Epithelial cell of prostate (primary cell): ENCODE data around the gene PSME1.

ENCODE experiments used
- DNase-seq: peaks from one replicate; pipeline ENCODE4 v3.0.0-alpha.2; 2011; ENCODE audit warnings: low read depth, low spot score
- H3K27ac ChIP-seq: fragments of 450-650 bp; 2 replicates; pipeline ENCODE4 v1.5.1; 2017; ENCODE audit warnings: mild to moderate bottlenecking

Gene PSME1

GRCh38 chr14:24184104-24184970 is 48.3 kb downstream of the PSME1 start:
- H3K27ac ChIP-seq, result no peak overlapping the region
- DNase-seq, result no peak

GRCh38 chr14:24185026-24185425 is 49.0 kb downstream of the PSME1 start:
- DNase-seq, result no peak
- H3K27ac ChIP-seq, result no peak overlapping the region

- no peak overlapping the region for H3K27ac ChIP-seq
- no peak for DNase-seq
Observed at GRCh38 chr14:24185741-24186140, 49.7 kb downstream of the PSME1 start.

GRCh38 chr14:24186831-24187538 is 51.0 kb downstream of the PSME1 start:
- DNase-seq, result no peak
- no peak overlapping the region for H3K27ac ChIP-seq

DNA sequence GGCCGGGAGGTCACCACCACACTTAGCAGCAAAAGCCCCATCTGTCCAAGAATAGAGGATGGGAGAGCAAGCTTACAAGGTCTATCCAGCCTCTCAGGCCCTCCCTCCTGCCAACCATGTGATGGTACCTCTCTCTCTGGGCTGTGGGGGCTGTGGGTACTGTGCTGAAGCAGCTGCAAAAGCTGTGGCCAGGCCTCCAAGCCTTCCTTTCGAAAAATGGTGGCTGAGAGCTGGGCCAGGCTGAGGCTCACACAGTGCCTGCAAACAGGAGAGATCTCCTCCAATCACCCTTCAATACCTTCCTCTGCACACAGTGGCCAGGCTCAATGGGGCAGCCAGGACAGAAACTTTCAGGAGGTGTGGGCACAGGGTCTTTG is 51.5 kb downstream of the PSME1 start:
- no peak for DNase-seq
- H3K27ac ChIP-seq, result no peak overlapping the region
